Gastrocnemius medialis (tissue), 4 donors: ENCODE measurements around the gene CLIP4. TPM values are rescaled to one million over a fixed set of nuclear protein-coding genes. Genes with fewer than 3 reads are reported as not detected.
A peak's percentile ranks its signal among the peaks of the same experiment; 100 is the strongest.

Experiments
- ATAC-seq, 2 donors: fragments of 150-250 bp; one replicate each; pipeline ENCODE4 v1.9.1; 2016
- DNase-seq, 2 donors: peaks; one replicate each; pipeline ENCODE4 v3.0.0-alpha.2; 2019
- H3K27ac ChIP-seq, 4 donors: fragments of 200-600 bp; sonication (generic); 1 replicate in 1 of 4; 2 replicates in 3 of 4; pipeline ENCODE4 v1.5.1; 2016 to 2018; ENCODE audit warnings: mild to moderate bottlenecking in 2 of 4, moderate library complexity in 1 of 4
- H3K27me3 ChIP-seq, 3 donors: fragments of 200-600 bp; sonication (generic) in 2 of 3; 1 replicate in 1 of 3; 2 replicates in 2 of 3; pipeline versions ENCODE4 v1.5.1 to v1.6.0; 2016 to 2019; ENCODE audit warnings: mild to moderate bottlenecking in 1 of 3, moderate library complexity in 1 of 3
- H3K36me3 ChIP-seq, 2 donors: fragments of 200-600 bp; sonication (generic) in 1 of 2; one replicate each; pipeline ENCODE4 v1.5.1; 2017 to 2018
- H3K4me1 ChIP-seq, 2 donors: fragments of 200-600 bp; sonication (generic) in 1 of 2; one replicate each; pipeline ENCODE4 v1.5.1; 2016 to 2017; ENCODE audit warnings: mild to moderate bottlenecking in 2 of 2
- H3K4me3 ChIP-seq, 4 donors: fragments of 200-600 bp; sonication (generic) in 3 of 4; 1 replicate in 1 of 4; 2 replicates in 3 of 4; pipeline ENCODE4 v1.5.1; 2016 to 2019; ENCODE audit warnings: mild to moderate bottlenecking in 2 of 4
- H3K9me3 ChIP-seq, 3 donors: fragments of 200-600 bp; sonication (generic) in 2 of 3; 1 replicate in 1 of 3; 2 replicates in 2 of 3; pipeline ENCODE4 v1.5.1; 2016 to 2019
- CTCF ChIP-seq, 5 experiments: fragments of 450-650 bp in 3 of 5; fragments of 200-600 bp in 2 of 5; sonication (generic) in 2 of 5; IDR thresholded peaks in 4 of 5; conservative IDR thresholded peaks in 1 of 5; 1 replicate in 4 of 5; 2 replicates in 1 of 5; pipeline ENCODE4 v1.5.1; 2016 to 2019; ENCODE audit warnings: antibody characterized with exemption in 5 of 5, mild to moderate bottlenecking in 3 of 5, moderate library complexity in 3 of 5
- POLR2A ChIP-seq, 2 donors: fragments of 450-650 bp; IDR thresholded peaks; one replicate each; pipeline ENCODE4 v1.6.1; 2017; ENCODE audit warnings: antibody characterized with exemption in 2 of 2, mild to moderate bottlenecking in 2 of 2, moderate library complexity in 2 of 2
- in situ Hi-C, 4 donors: fragments of 200-750 bp; cut with MboI; loops; one replicate each; pipeline versions ENCODE4 v1.15.0 to v1.8.0; 2017; ENCODE audit warnings: low sequenced_read_pairs in 4 of 4
- intact Hi-C: fragments of 100-400 bp; cut with DNase I; formaldehyde crosslinking; loops from one replicate; pipeline ENCODE4 v1.15.1; 2023; ENCODE audit warnings: low total_unique reads
- total RNA-seq, 4 donors: library from RNA; depleted of rRNA; stranded (reverse); fragments of >200 nt; gene quantifications; one replicate each; pipeline versions ENCODE4 v1.1.0 to v1.2.3, GENCODE V29; 2016

The CLIP4 gene
- total RNA-seq, 4 donors from 2014 or later, result 200 to 422 (median 265) TPM

- Histone ChIP-seq H3K9me3 (no peaks in the 10 kb centered on the region), H3K4me3 (peak overlapping the region; percentile 63 to 75 (median 70)), H3K27me3 (no peaks in the 10 kb centered on the region), H3K36me3 (no peaks in the 10 kb centered on the region), H3K4me1 (peaks cover 42 to 58% of the 10 kb centered on the region in 2 donors), H3K27ac (peak overlapping the region; percentile 85 to 94 (median 93))
- ATAC-seq, result peak; percentile 47 to 49
- in situ Hi-C loops (loop anchor here in 1 of 4 donors (10.0 kb wide), 1 partner anchor 101 kb away; no protein-coding TSS in a partner anchor), intact Hi-C loops (loop anchor here (2.0 to 10.0 kb wide), 3 partner anchors 49 to 721 kb away; partner anchors contain the start of gene FOSL2)
- peak; percentile 77 to 79 for DNase-seq
- TF ChIP-seq CTCF (IDR thresholded peaks at IDR 0.05 in 4 of 5, conservative IDR thresholded peaks at IDR 0.05 in 1 of 5), result no peak
- peak; percentile 51 to 69 for TF ChIP-seq POLR2A (IDR thresholded peaks at IDR 0.05)
Observed at GRCh38 chr2:29115797-29116781, 874 bp downstream of the CLIP4 start.

- intact Hi-C loops, result loop anchor here (10.0 kb wide), 1 partner anchor 723 kb away; the partner anchor contains the start of gene FOSL2
- Histone ChIP-seq H3K36me3 (peaks cover 0 to 9% of the 10 kb centered on the region in 2 donors), H3K27me3 (no peaks in the 10 kb centered on the region), H3K4me1 (peaks cover 41 to 58% of the 10 kb centered on the region in 2 donors), H3K4me3 (peak overlapping the region in 2 of 4 donors; percentile 70 to 75), H3K27ac (peak overlapping the region; percentile 85 to 94 (median 93)), H3K9me3 (no peaks in the 10 kb centered on the region)
- no peak for DNase-seq
- TF ChIP-seq CTCF (IDR thresholded peaks at IDR 0.05 in 4 of 5, conservative IDR thresholded peaks at IDR 0.05 in 1 of 5) (no peak), POLR2A (IDR thresholded peaks at IDR 0.05) (no peak)
- no peak for ATAC-seq
- in situ Hi-C loops, result loop anchor here in 1 of 4 donors (10.0 kb wide), 1 partner anchor 103 kb away; no protein-coding TSS in a partner anchor
Observed at GRCh38 chr2:29117636-29118303, 2.6 kb downstream of the CLIP4 start.

- intact Hi-C loops (loop anchor here (10.0 kb wide), 1 partner anchor 724 kb away; the partner anchor contains the start of gene FOSL2), in situ Hi-C loops (loop anchor here in 1 of 4 donors (10.0 kb wide), 1 partner anchor 104 kb away; no protein-coding TSS in a partner anchor)
- H3K27ac ChIP-seq, result peak overlapping the region; percentile 85 to 94 (median 93)
- H3K27me3 ChIP-seq, result no peaks in the 10 kb centered on the region
- peaks cover 0 to 22% of the 10 kb centered on the region in 2 donors for H3K36me3 ChIP-seq
- no peak for TF ChIP-seq CTCF (IDR thresholded peaks at IDR 0.05 in 4 of 5, conservative IDR thresholded peaks at IDR 0.05 in 1 of 5)
- no peak for TF ChIP-seq POLR2A (IDR thresholded peaks at IDR 0.05)
- peak overlapping the region in 1 of 4 donors; percentile 1 for H3K4me3 ChIP-seq
- H3K9me3 ChIP-seq, result no peaks in the 10 kb centered on the region
- H3K4me1 ChIP-seq, result peaks cover 39 to 60% of the 10 kb centered on the region in 2 donors
- DNase-seq, result no peak
- no peak for ATAC-seq
Observed at GRCh38 chr2:29119211-29119610, 4.0 kb downstream of the CLIP4 start.

- no peak for TF ChIP-seq CTCF (IDR thresholded peaks at IDR 0.05 in 4 of 5, conservative IDR thresholded peaks at IDR 0.05 in 1 of 5)
- Histone ChIP-seq H3K9me3 (no peaks in the 10 kb centered on the region), H3K4me1 (peaks cover 39 to 54% of the 10 kb centered on the region in 2 donors), H3K27ac (peak overlapping the region; percentile 0 to 94 (median 30)), H3K36me3 (peaks cover 0 to 34% of the 10 kb centered on the region in 2 donors), H3K4me3 (no peak overlapping the region), H3K27me3 (no peaks in the 10 kb centered on the region)
- ATAC-seq, result no peak
- in situ Hi-C loops, result no loop called here
- intact Hi-C loops, result no loop called here
- DNase-seq, result no peak
Observed at GRCh38 chr2:29120846-29121245, 5.6 kb downstream of the CLIP4 start.
